HepG2 (cell line): Measurements from ENCODE around the gene RNU6-1. TPM values are rescaled to one million over a fixed set of nuclear protein-coding genes. Genes with fewer than 3 reads are reported as not detected.
A peak's percentile ranks its signal among the peaks of the same experiment; 100 is the strongest.

Source experiments
- ATF1 ChIP-seq: IDR thresholded peaks from 2 replicates; pipeline ENCODE4 v1.6.1; 2016; ENCODE audit warnings: mild to moderate bottlenecking, control low read depth
- GABPB1 ChIP-seq: IDR thresholded peaks from 2 replicates; pipeline ENCODE4 v1.6.1; 2016; ENCODE audit warnings: mild to moderate bottlenecking, missing genetic modification reagents, moderate library complexity, missing compliant biosample characterization
- KLF9 ChIP-seq: IDR thresholded peaks from 2 replicates; pipeline ENCODE4 v1.6.1; 2016; ENCODE audit warnings: low read depth
- MLLT10 ChIP-seq: sonication (generic); formaldehyde crosslinking; IDR thresholded peaks from 2 replicates; pipeline ENCODE4 v1.4.0; 2020; ENCODE audit warnings: missing genetic modification reagents
- MTA3 ChIP-seq: sonication (generic); formaldehyde crosslinking; IDR thresholded peaks from 2 replicates; pipeline ENCODE4 v1.4.0; 2020; ENCODE audit warnings: missing genetic modification reagents
- NFRKB ChIP-seq: fragments of 450-650 bp; IDR thresholded peaks from 2 replicates; pipeline ENCODE4 v1.6.1; 2017
- RAD21 ChIP-seq: fragments of 450-650 bp; formaldehyde crosslinking; IDR thresholded peaks from 2 replicates; pipeline ENCODE4 v1.5.0; 2020; ENCODE audit warnings: mild to moderate bottlenecking
- RBM39 ChIP-seq: fragments of 200-400 bp; formaldehyde crosslinking; IDR thresholded peaks from one replicate; pipeline ENCODE4 v1.6.1; 2018; ENCODE audit warnings: antibody characterized with exemption, mild to moderate bottlenecking, low read depth, low read length; ENCODE audit not compliant: poor library complexity, severe bottlenecking
- SKI ChIP-seq: fragments of 450-650 bp; IDR thresholded peaks from one replicate; pipeline ENCODE4 v1.6.1; 2018; ENCODE audit warnings: mild to moderate bottlenecking; ENCODE audit not compliant: partially characterized antibody
- TRAFD1 ChIP-seq: sonication (generic); formaldehyde crosslinking; IDR thresholded peaks from 2 replicates; pipeline ENCODE4 v1.5.1; 2020; ENCODE audit warnings: missing genetic modification reagents, mild to moderate bottlenecking, borderline replicate concordance
- ZNF329 ChIP-seq: sonication (generic); formaldehyde crosslinking; IDR thresholded peaks from 2 replicates; pipeline ENCODE4 v1.9.0; 2021; ENCODE audit warnings: low read depth, mild to moderate bottlenecking, missing genetic modification reagents
- ZNF501 ChIP-seq: sonication (generic); formaldehyde crosslinking; IDR thresholded peaks from 2 replicates; pipeline ENCODE4 v1.5.1; 2020; ENCODE audit warnings: mild to moderate bottlenecking, moderate library complexity, missing genetic modification reagents
- ZNF737 ChIP-seq: sonication (generic); formaldehyde crosslinking; IDR thresholded peaks from 2 replicates; pipeline ENCODE4 v1.5.0; 2020; ENCODE audit warnings: missing genetic modification reagents, mild to moderate bottlenecking, borderline replicate concordance
- ZNF768 ChIP-seq: sonication (generic); formaldehyde crosslinking; IDR thresholded peaks from 2 replicates; pipeline ENCODE4 v1.4.0; 2020; ENCODE audit warnings: missing genetic modification reagents
- ZSCAN12 ChIP-seq: sonication (generic); formaldehyde crosslinking; IDR thresholded peaks from 2 replicates; pipeline ENCODE4 v1.9.0; 2021; ENCODE audit warnings: mild to moderate bottlenecking, missing genetic modification reagents
- polyA plus RNA-seq, 8 experiments: library from polyadenylated mRNA; depleted of rRNA in 3 of 8; stranded (reverse) in 7 of 8; unstranded in 1 of 8; fragments of >200 nt; fragmentation: Illumina TruSeq in 4 of 8; extraction: Trizol in 4 of 8; gene quantifications; 2 replicates each; pipeline versions ENCODE4 v1.2.1 to v1.2.3, GENCODE V29; 2011 to 2016; ENCODE audit warnings: low read depth in 4 of 8, missing spikeins in 1 of 8, mixed read lengths in 1 of 8; ENCODE audit not compliant: insufficient read depth in 1 of 8
- total RNA-seq, 5 experiments: library from RNA; depleted of rRNA; stranded (reverse); fragments of >200 nt; fragmentation: Illumina TruSeq; extraction: Trizol; gene quantifications; 2 replicates each; pipeline ENCODE4 v1.2.3, GENCODE V29; 2016; ENCODE audit warnings: low read depth in 1 of 5
- TF ChIP-seq, protein P1 (sequence below): IDR thresholded peaks from 2 replicates; pipeline ENCODE4 v1.6.1; 2012; ENCODE audit warnings: low read depth, low read length, improper control_type of control experiment
- TF ChIP-seq, protein P2 (sequence below): sonication (generic); formaldehyde crosslinking; IDR thresholded peaks from 2 replicates; pipeline ENCODE4 v1.5.1; 2020; ENCODE audit warnings: mild to moderate bottlenecking, missing genetic modification reagents, moderate library complexity

Gene RNU6-1
- total and polyA plus RNA-seq, 2 of the 13 experiments (the other 11 are each of a cell fraction or from before 2014, with no cell fraction given), result under 0.01 TPM; not detected in 1

GRCh38 chr15:67833710-67834511, 5.9 kb downstream of the RNU6-1 start (continued):
- no peak for TF ChIP-seq ZNF737 (CRISPR knock-in tag)
- no peak for TF ChIP-seq RBM39
- TF ChIP-seq ZNF329 (CRISPR knock-in tag), result no peak
- TF ChIP-seq KLF9 (CRISPR knock-in tag), result no peak
- no peak for TF ChIP-seq ZSCAN12 (CRISPR knock-in tag)
- peak; percentile 67 for TF ChIP-seq RAD21 (CRISPR knock-in tag)
- no peak for TF ChIP-seq ZNF768
- TF ChIP-seq NFRKB, result no peak
- TF ChIP-seq SKI, result no peak
- peak; percentile 35; the same call in 1 of the 2 replicates for TF ChIP-seq GABPB1 (CRISPR knock-in tag)
- TF ChIP-seq ATF1 (CRISPR knock-in tag), result no peak
- TF ChIP-seq TRAFD1 (CRISPR knock-in tag), result peak; percentile 79; the same call in 1 of the 2 replicates
- 0 out of 2 replicates have a peak, but pooled peaks have one; percentile 31 for TF ChIP-seq ZNF501 (CRISPR knock-in tag)
- TF ChIP-seq, protein P1, sequence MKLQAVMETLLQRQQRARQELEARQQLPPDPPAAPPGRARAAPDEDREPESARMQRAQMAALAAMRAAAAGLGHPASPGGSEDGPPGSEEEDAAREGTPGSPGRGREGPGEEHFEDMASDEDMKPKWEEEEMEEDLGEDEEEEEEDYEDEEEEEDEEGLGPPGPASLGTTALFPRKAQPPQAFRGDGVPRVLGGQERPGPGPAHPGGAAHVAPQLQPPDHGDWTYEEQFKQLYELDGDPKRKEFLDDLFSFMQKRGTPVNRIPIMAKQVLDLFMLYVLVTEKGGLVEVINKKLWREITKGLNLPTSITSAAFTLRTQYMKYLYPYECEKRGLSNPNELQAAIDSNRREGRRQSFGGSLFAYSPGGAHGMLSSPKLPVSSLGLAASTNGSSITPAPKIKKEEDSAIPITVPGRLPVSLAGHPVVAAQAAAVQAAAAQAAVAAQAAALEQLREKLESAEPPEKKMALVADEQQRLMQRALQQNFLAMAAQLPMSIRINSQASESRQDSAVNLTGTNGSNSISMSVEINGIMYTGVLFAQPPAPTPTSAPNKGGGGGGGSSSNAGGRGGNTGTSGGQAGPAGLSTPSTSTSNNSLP, result no peak
- TF ChIP-seq MTA3 (CRISPR knock-in tag), result no peak
- no peak for TF ChIP-seq MLLT10
- TF ChIP-seq, protein P2, sequence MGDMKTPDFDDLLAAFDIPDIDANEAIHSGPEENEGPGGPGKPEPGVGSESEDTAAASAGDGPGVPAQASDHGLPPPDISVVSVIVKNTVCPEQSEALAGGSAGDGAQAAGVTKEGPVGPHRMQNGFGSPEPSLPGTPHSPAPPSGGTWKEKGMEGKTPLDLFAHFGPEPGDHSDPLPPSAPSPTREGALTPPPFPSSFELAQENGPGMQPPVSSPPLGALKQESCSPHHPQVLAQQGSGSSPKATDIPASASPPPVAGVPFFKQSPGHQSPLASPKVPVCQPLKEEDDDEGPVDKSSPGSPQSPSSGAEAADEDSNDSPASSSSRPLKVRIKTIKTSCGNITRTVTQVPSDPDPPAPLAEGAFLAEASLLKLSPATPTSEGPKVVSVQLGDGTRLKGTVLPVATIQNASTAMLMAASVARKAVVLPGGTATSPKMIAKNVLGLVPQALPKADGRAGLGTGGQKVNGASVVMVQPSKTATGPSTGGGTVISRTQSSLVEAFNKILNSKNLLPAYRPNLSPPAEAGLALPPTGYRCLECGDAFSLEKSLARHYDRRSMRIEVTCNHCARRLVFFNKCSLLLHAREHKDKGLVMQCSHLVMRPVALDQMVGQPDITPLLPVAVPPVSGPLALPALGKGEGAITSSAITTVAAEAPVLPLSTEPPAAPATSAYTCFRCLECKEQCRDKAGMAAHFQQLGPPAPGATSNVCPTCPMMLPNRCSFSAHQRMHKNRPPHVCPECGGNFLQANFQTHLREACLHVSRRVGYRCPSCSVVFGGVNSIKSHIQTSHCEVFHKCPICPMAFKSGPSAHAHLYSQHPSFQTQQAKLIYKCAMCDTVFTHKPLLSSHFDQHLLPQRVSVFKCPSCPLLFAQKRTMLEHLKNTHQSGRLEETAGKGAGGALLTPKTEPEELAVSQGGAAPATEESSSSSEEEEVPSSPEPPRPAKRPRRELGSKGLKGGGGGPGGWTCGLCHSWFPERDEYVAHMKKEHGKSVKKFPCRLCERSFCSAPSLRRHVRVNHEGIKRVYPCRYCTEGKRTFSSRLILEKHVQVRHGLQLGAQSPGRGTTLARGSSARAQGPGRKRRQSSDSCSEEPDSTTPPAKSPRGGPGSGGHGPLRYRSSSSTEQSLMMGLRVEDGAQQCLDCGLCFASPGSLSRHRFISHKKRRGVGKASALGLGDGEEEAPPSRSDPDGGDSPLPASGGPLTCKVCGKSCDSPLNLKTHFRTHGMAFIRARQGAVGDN, result peak; percentile 64
